SK-N-SH treated with all-trans-retinoic acid at 6 μM for 48 hours (cell line): ENCODE results near the gene OSBPL3.

Experiments used
- ARNTL ChIP-seq: fragments of 450-650 bp; formaldehyde crosslinking; IDR thresholded peaks from 2 replicates; pipeline ENCODE4 v1.5.0; 2020; ENCODE audit warnings: low read depth, mild to moderate bottlenecking, moderate library complexity, borderline replicate concordance
- PATZ1 ChIP-seq: fragments of 250-450 bp; sonication (Bioruptor Pico); IDR thresholded peaks from 2 replicates; pipeline ENCODE4 v1.8.0; 2020; ENCODE audit warnings: mild to moderate bottlenecking, moderate library complexity, borderline replicate concordance
- PPARA ChIP-seq: fragments of 250-450 bp; sonication (Bioruptor Pico); IDR thresholded peaks from 2 replicates; pipeline ENCODE4 v1.5.0; 2020; ENCODE audit warnings: mild to moderate bottlenecking, borderline replicate concordance
- SNAI2 ChIP-seq: fragments of 250-450 bp; sonication (Bioruptor Pico); IDR thresholded peaks from 2 replicates; pipeline ENCODE4 v1.5.0; 2020; ENCODE audit warnings: mild to moderate bottlenecking, moderate library complexity
- TOX ChIP-seq: fragments of 250-450 bp; sonication (Bioruptor Pico); IDR thresholded peaks from 2 replicates; pipeline ENCODE4 v1.8.0; 2021; ENCODE audit warnings: mild to moderate bottlenecking, moderate library complexity, borderline replicate concordance
- TSHZ2 ChIP-seq: fragments of 250-450 bp; sonication (Bioruptor Pico); IDR thresholded peaks from 2 replicates; pipeline ENCODE4 v1.5.0; 2020; ENCODE audit warnings: mild to moderate bottlenecking, moderate library complexity
- ZFP3 ChIP-seq: fragments of 250-450 bp; sonication (Bioruptor Pico); IDR thresholded peaks from 2 replicates; pipeline ENCODE4 v1.5.0; 2020; ENCODE audit warnings: mild to moderate bottlenecking, moderate library complexity

- no peak for TF ChIP-seq PATZ1 (CRISPR knock-in tag)
- TF ChIP-seq TSHZ2 (CRISPR knock-in tag), result no peak
- no peak for TF ChIP-seq SNAI2 (CRISPR knock-in tag)
- no peak for TF ChIP-seq PPARA (CRISPR knock-in tag)
- no peak for TF ChIP-seq ARNTL (CRISPR knock-in tag)
- no peak for TF ChIP-seq TOX (CRISPR knock-in tag)
- no peak for TF ChIP-seq ZFP3 (CRISPR knock-in tag)
Observed at GRCh38 chr7:24808518-24808917, 171.5 kb downstream of the OSBPL3 start.
